Stimulated activated naive CD8-positive, alpha-beta T cell treated with anti-CD3 and anti-CD28 coated beads, Interleukin-15, Interleukin-2, amounts not matched to agents 100 ng/mL and 50 ng/mL, for 24 hours (primary cell): ENCODE results near the gene SYNGR3.
"Not testable (repeated sequence)": the region's sequence is repeated elsewhere in the genome, so short reads cannot be mapped to it uniquely, and the experiment has no call there.

Experiments
- H3K27ac Mint-ChIP-seq: one replicate; pipeline ENCODE4 v1.8.0; 2021; ENCODE audit warnings: mild to moderate bottlenecking, mixed read lengths
- H3K27me3 Mint-ChIP-seq: one replicate; pipeline ENCODE4 v1.8.0; 2021; ENCODE audit warnings: mixed read lengths
- H3K36me3 Mint-ChIP-seq: one replicate; pipeline ENCODE4 v1.8.0; 2021; ENCODE audit warnings: low read depth, mixed read lengths
- H3K4me1 Mint-ChIP-seq: one replicate; pipeline ENCODE4 v1.8.0; 2021; ENCODE audit warnings: low read depth, mixed read lengths
- H3K4me3 Mint-ChIP-seq: one replicate; pipeline ENCODE4 v1.8.0; 2021; ENCODE audit warnings: mild to moderate bottlenecking, mixed read lengths
- H3K9me3 Mint-ChIP-seq: one replicate; pipeline ENCODE4 v1.8.0; 2021; ENCODE audit warnings: mixed read lengths

The SYNGR3 gene

GRCh38 chr16:1950559-1950958, 39.2 kb upstream of the SYNGR3 start:
- Mint-ChIP-seq H3K4me1 (peaks cover 4% of the 10 kb centered on the region), H3K9me3 (no peaks in the 10 kb centered on the region), H3K36me3 (no peaks in the 10 kb centered on the region), H3K27me3 (no peaks in the 10 kb centered on the region), H3K4me3 (no peak overlapping the region), H3K27ac (no peak overlapping the region)

- H3K36me3 Mint-ChIP-seq: no peaks in the 10 kb centered on the region
- no peak overlapping the region for H3K27ac Mint-ChIP-seq
- H3K27me3 Mint-ChIP-seq: no peaks in the 10 kb centered on the region
- H3K4me3 Mint-ChIP-seq: no peak overlapping the region
- H3K4me1 Mint-ChIP-seq: peaks cover 4% of the 10 kb centered on the region
- H3K9me3 Mint-ChIP-seq: no peaks in the 10 kb centered on the region
Observed at GRCh38 chr16:1953734-1954133, 36.0 kb upstream of the SYNGR3 start.

- not testable (repeated sequence) for H3K27me3 Mint-ChIP-seq, H3K4me3 Mint-ChIP-seq, H3K27ac Mint-ChIP-seq, H3K9me3 Mint-ChIP-seq
- peaks cover 29% of the 10 kb centered on the region for H3K4me1 Mint-ChIP-seq
- peaks cover 20% of the 10 kb centered on the region for H3K36me3 Mint-ChIP-seq
Observed at GRCh38 chr16:1957434-1958142, 32.2 kb upstream of the SYNGR3 start.

- not testable (repeated sequence) for H3K4me3 Mint-ChIP-seq, H3K27ac Mint-ChIP-seq, H3K27me3 Mint-ChIP-seq, H3K9me3 Mint-ChIP-seq
- Mint-ChIP-seq H3K4me1 (peaks cover 33% of the 10 kb centered on the region), H3K36me3 (peaks cover 25% of the 10 kb centered on the region)
Observed at GRCh38 chr16:1958143-1958491, 31.7 kb upstream of the SYNGR3 start.

GRCh38 chr16:1958715-1959268, 31.0 kb upstream of the SYNGR3 start:
- Mint-ChIP-seq H3K4me1 (peaks cover 40% of the 10 kb centered on the region), H3K36me3 (peaks cover 32% of the 10 kb centered on the region), H3K27me3 (no peaks in the 10 kb centered on the region), H3K4me3 (peak overlapping the region; percentile 98), H3K27ac (peak overlapping the region; percentile 91), H3K9me3 (no peaks in the 10 kb centered on the region)

GRCh38 chr16:1959269-1960039, 30.3 kb upstream of the SYNGR3 start, which contains the start of gene NDUFB10:
NDUFB10 (plus strand) TSS chr16:1959538; CDS start chr16:1959625, 87 bp downstream.
- no peaks in the 10 kb centered on the region for H3K9me3 Mint-ChIP-seq
- H3K27me3 Mint-ChIP-seq: no peaks in the 10 kb centered on the region
- H3K27ac Mint-ChIP-seq: peak within 1 kb of the TSS; percentile 91
- H3K36me3 Mint-ChIP-seq: peaks cover 37% of the 10 kb centered on the region
- peak within 1 kb of the TSS; percentile 98 for H3K4me3 Mint-ChIP-seq
- H3K4me1 Mint-ChIP-seq: peaks cover 43% of the 10 kb centered on the region

GRCh38 chr16:1960665-1961630, 28.8 kb upstream of the SYNGR3 start:
- H3K4me3 Mint-ChIP-seq: peak overlapping the region; percentile 98
- no peaks in the 10 kb centered on the region for H3K9me3 Mint-ChIP-seq
- peaks cover 49% of the 10 kb centered on the region for H3K4me1 Mint-ChIP-seq
- H3K36me3 Mint-ChIP-seq: peaks cover 44% of the 10 kb centered on the region
- peak overlapping the region; percentile 91 for H3K27ac Mint-ChIP-seq
- H3K27me3 Mint-ChIP-seq: no peaks in the 10 kb centered on the region

- no peaks in the 10 kb centered on the region for H3K9me3 Mint-ChIP-seq
- peaks cover 45% of the 10 kb centered on the region for H3K36me3 Mint-ChIP-seq
- no peaks in the 10 kb centered on the region for H3K27me3 Mint-ChIP-seq
- peak overlapping the region; percentile 98 for H3K4me3 Mint-ChIP-seq
- peaks cover 49% of the 10 kb centered on the region for H3K4me1 Mint-ChIP-seq
- H3K27ac Mint-ChIP-seq: peak overlapping the region; percentile 98
Observed at GRCh38 chr16:1961651-1962067, 28.1 kb upstream of the SYNGR3 start.

- Mint-ChIP-seq H3K4me1 (peaks cover 49% of the 10 kb centered on the region), H3K27ac (peak overlapping the region; percentile 98), H3K36me3 (peaks cover 48% of the 10 kb centered on the region), H3K4me3 (peak overlapping the region; percentile 98)
- H3K27me3 Mint-ChIP-seq, H3K9me3 Mint-ChIP-seq: not testable (repeated sequence)
Observed at GRCh38 chr16:1962161-1963153, 27.3 kb upstream of the SYNGR3 start.

GRCh38 chr16:1963806-1964505, 25.8 kb upstream of the SYNGR3 start:
- peak overlapping the region; percentile 98 for H3K4me3 Mint-ChIP-seq
- H3K4me1 Mint-ChIP-seq: peaks cover 49% of the 10 kb centered on the region
- H3K27ac Mint-ChIP-seq: peak overlapping the region; percentile 98
- H3K27me3 Mint-ChIP-seq: no peaks in the 10 kb centered on the region
- no peaks in the 10 kb centered on the region for H3K9me3 Mint-ChIP-seq
- peaks cover 51% of the 10 kb centered on the region for H3K36me3 Mint-ChIP-seq

- no peaks in the 10 kb centered on the region for H3K9me3 Mint-ChIP-seq
- peaks cover 45% of the 10 kb centered on the region for H3K4me1 Mint-ChIP-seq
- peaks cover 51% of the 10 kb centered on the region for H3K36me3 Mint-ChIP-seq
- H3K4me3 Mint-ChIP-seq: peak within 1 kb of the TSS; percentile 98
- no peaks in the 10 kb centered on the region for H3K27me3 Mint-ChIP-seq
- peak within 1 kb of the TSS; percentile 98 for H3K27ac Mint-ChIP-seq
Observed at GRCh38 chr16:1964506-1965395, 25.0 kb upstream of the SYNGR3 start, which contains the start of gene RPS2. RPS2 (minus strand) TSS chr16:1964826; CDS start chr16:1964625, 201 bp downstream.

- Mint-ChIP-seq H3K27ac (peak overlapping the region; percentile 97), H3K4me1 (peaks cover 45% of the 10 kb centered on the region), H3K4me3 (peak overlapping the region; percentile 98), H3K9me3 (no peaks in the 10 kb centered on the region), H3K27me3 (no peaks in the 10 kb centered on the region), H3K36me3 (peaks cover 51% of the 10 kb centered on the region)
Observed at GRCh38 chr16:1965396-1966001, 24.3 kb upstream of the SYNGR3 start.
